H9 (cell line): Measurements from ENCODE around the gene FSIP1. TPM values are rescaled to one million over a fixed set of nuclear protein-coding genes. Genes with fewer than 3 reads are reported as not detected.

Source experiments
- DNase-seq: peaks from one replicate; pipeline ENCODE4 v3.0.0-alpha.2; 2017
- H2AFZ ChIP-seq: one replicate; pipeline ENCODE4 v1.6.1; 2013; ENCODE audit warnings: mild to moderate bottlenecking, low read length, control low read depth, moderate library complexity
- H2AK5ac ChIP-seq: 2 replicates; pipeline ENCODE4 v1.6.1; 2013; ENCODE audit warnings: low read length, control low read depth, mixed read lengths; ENCODE audit not compliant: insufficient read length
- H2BK120ac ChIP-seq: one replicate; pipeline ENCODE4 v1.6.1; 2013; ENCODE audit warnings: low read depth, mild to moderate bottlenecking, low read length, control low read depth, inconsistent platforms; ENCODE audit not compliant: poor library complexity, severe bottlenecking
- H2BK12ac ChIP-seq: 2 replicates; pipeline ENCODE4 v1.6.1; 2013; ENCODE audit warnings: low read length, control low read depth, mixed read lengths, low read depth; ENCODE audit not compliant: insufficient read length
- H2BK15ac ChIP-seq: 2 replicates; pipeline ENCODE4 v1.6.1; 2013; ENCODE audit warnings: low read depth, low read length, control low read depth
- H2BK20ac ChIP-seq: one replicate; pipeline ENCODE4 v1.6.1; 2013; ENCODE audit warnings: low read depth, mild to moderate bottlenecking, low read length, control low read depth, inconsistent platforms; ENCODE audit not compliant: poor library complexity, severe bottlenecking
- H2BK5ac ChIP-seq: 2 replicates; pipeline ENCODE4 v1.6.1; 2013; ENCODE audit warnings: low read length, control low read depth, mixed read lengths; ENCODE audit not compliant: insufficient read length
- H3K14ac ChIP-seq: 2 replicates; pipeline ENCODE4 v1.6.1; 2013; ENCODE audit warnings: low read length, control low read depth; ENCODE audit not compliant: insufficient read depth
- H3K18ac ChIP-seq: 2 replicates; pipeline ENCODE4 v1.6.1; 2013; ENCODE audit warnings: low read depth, mild to moderate bottlenecking, mixed read lengths, low read length, control low read depth; ENCODE audit not compliant: insufficient read length
- H3K23ac ChIP-seq: 2 replicates; pipeline ENCODE4 v1.6.1; 2013; ENCODE audit warnings: low read length, control low read depth, mixed read lengths, low read depth; ENCODE audit not compliant: insufficient read length
- H3K23me2 ChIP-seq: 2 replicates; pipeline ENCODE4 v1.6.1; 2013; ENCODE audit warnings: low read depth, mild to moderate bottlenecking, mixed read lengths, low read length, control low read depth; ENCODE audit not compliant: insufficient read length, poor library complexity, severe bottlenecking
- H3K27ac ChIP-seq: 2 replicates; pipeline ENCODE4 v1.5.1; 2013; ENCODE audit warnings: low read length, control low read depth, mixed read lengths, low read depth; ENCODE audit not compliant: insufficient read length
- H3K27me3 ChIP-seq: 2 replicates; pipeline ENCODE4 v1.6.1; 2013; ENCODE audit warnings: low read length, control low read depth, inconsistent platforms; ENCODE audit not compliant: insufficient read depth
- H3K4ac ChIP-seq: 2 replicates; pipeline ENCODE4 v1.6.1; 2013; ENCODE audit warnings: low read depth, mild to moderate bottlenecking, control low read depth, inconsistent platforms, low read length, moderate library complexity
- H3K4me1 ChIP-seq: 2 replicates; pipeline ENCODE4 v1.6.1; 2013; ENCODE audit warnings: low read length, control low read depth, inconsistent platforms; ENCODE audit not compliant: insufficient read depth
- H3K4me2 ChIP-seq: 2 replicates; pipeline ENCODE4 v1.6.1; 2013; ENCODE audit warnings: low read length, control low read depth, mixed read lengths; ENCODE audit not compliant: insufficient read length, insufficient read depth
- H3K56ac ChIP-seq: 2 replicates; pipeline ENCODE4 v1.6.1; 2013; ENCODE audit warnings: low read depth, mild to moderate bottlenecking, mixed read lengths, low read length, control low read depth; ENCODE audit not compliant: insufficient read length
- H3K79me1 ChIP-seq: 2 replicates; pipeline ENCODE4 v1.6.1; 2013; ENCODE audit warnings: low read depth, mild to moderate bottlenecking, moderate library complexity, low read length, control low read depth, inconsistent platforms; ENCODE audit not compliant: insufficient read depth, poor library complexity, severe bottlenecking
- H3K79me2 ChIP-seq: 2 replicates; pipeline ENCODE4 v1.6.1; 2013; ENCODE audit warnings: low read length, control low read depth, inconsistent platforms; ENCODE audit not compliant: insufficient read depth
- H3K9ac ChIP-seq: 2 replicates; pipeline ENCODE4 v1.6.1; 2013; ENCODE audit warnings: low read length, control low read depth, mixed read lengths; ENCODE audit not compliant: insufficient read length; ENCODE audit errors: extremely low read depth
- H3K9me3 ChIP-seq: one replicate; pipeline ENCODE4 v1.6.1; 2013; ENCODE audit warnings: low read depth, low read length, inconsistent platforms; ENCODE audit not compliant: control insufficient read depth
- H3T11ph ChIP-seq: one replicate; pipeline ENCODE4 v1.6.1; 2013; ENCODE audit warnings: mild to moderate bottlenecking, low read length, control low read depth, inconsistent platforms
- H4K20me1 ChIP-seq: one replicate; pipeline ENCODE4 v1.6.1; 2013; ENCODE audit not compliant: control insufficient read depth, insufficient read length, insufficient read depth
- H4K5ac ChIP-seq: 2 replicates; pipeline ENCODE4 v1.6.1; 2013; ENCODE audit warnings: low read depth, mild to moderate bottlenecking, mixed read lengths, low read length, control low read depth; ENCODE audit not compliant: insufficient read length
- H4K8ac ChIP-seq: replicated peaks from 2 replicates; pipeline ENCODE4 v1.6.1; 2013; ENCODE audit warnings: low read length, control low read depth, mixed read lengths, low read depth; ENCODE audit not compliant: insufficient read length
- H4K91ac ChIP-seq: 2 replicates; pipeline ENCODE4 v1.6.1; 2013; ENCODE audit warnings: low read depth, mild to moderate bottlenecking, moderate library complexity, mixed read lengths, low read length, control low read depth; ENCODE audit not compliant: insufficient read length
- H3K27ac Mint-ChIP-seq, 3 experiments: 2 replicates in 2 of 3; 3 replicates in 1 of 3; pipeline ENCODE4 v1.8.0; 2020 to 2021; ENCODE audit warnings: mixed read lengths in 3 of 3, mild to moderate bottlenecking in 1 of 3, moderate library complexity in 1 of 3
- H3K27me3 Mint-ChIP-seq: 2 replicates; pipeline ENCODE4 v1.8.0; 2021; ENCODE audit warnings: low read depth, mild to moderate bottlenecking, moderate library complexity, mixed read lengths
- H3K36me3 Mint-ChIP-seq, 3 experiments: 2 replicates in 2 of 3; 3 replicates in 1 of 3; pipeline ENCODE4 v1.8.0; 2020 to 2021; ENCODE audit warnings: low read depth in 3 of 3, mixed read lengths in 3 of 3; ENCODE audit not compliant: insufficient read depth in 1 of 3
- H3K4me1 Mint-ChIP-seq, 2 experiments: 2 replicates each; pipeline ENCODE4 v1.8.0; 2020; ENCODE audit warnings: mixed read lengths in 2 of 2
- H3K4me3 Mint-ChIP-seq, 2 experiments: 2 replicates in 1 of 2; 3 replicates in 1 of 2; pipeline ENCODE4 v1.8.0; 2020 to 2021; ENCODE audit warnings: mild to moderate bottlenecking in 2 of 2, mixed read lengths in 2 of 2, moderate library complexity in 1 of 2
- H3K9me3 Mint-ChIP-seq, 2 experiments: 2 replicates in 1 of 2; 3 replicates in 1 of 2; pipeline ENCODE4 v1.8.0; 2020; ENCODE audit warnings: mild to moderate bottlenecking in 2 of 2, mixed read lengths in 2 of 2, moderate library complexity in 1 of 2
- WGBS: extraction: QIAGEN DNeasy Blood & Tissue Kit; methylation state at CpG from one replicate; pipeline ENCODE4 v1.1.7; 2013; ENCODE audit warnings: missing lambda C conversion rate, low lambda C conversion rate, mixed read lengths; ENCODE audit not compliant: insufficient read length; ENCODE audit errors: extremely low coverage; 5-methylcytosine and 5-hydroxymethylcytosine counted together
- total RNA-seq: library from RNA; stranded (reverse); gene quantifications from 2 replicates; pipeline ENCODE4 v1.2.1, GENCODE V29; 2021
- TF ChIP-seq, protein P1 (sequence below): fragments of 200-600 bp; sonication (generic); conservative IDR thresholded peaks from 3 replicates; pipeline ENCODE4 v1.8.0; 2021; ENCODE audit warnings: antibody characterized with exemption, mild to moderate bottlenecking

FSIP1 gene
- total RNA-seq, 1 experiment from 2014 or later, result 0.96 TPM

DNA sequence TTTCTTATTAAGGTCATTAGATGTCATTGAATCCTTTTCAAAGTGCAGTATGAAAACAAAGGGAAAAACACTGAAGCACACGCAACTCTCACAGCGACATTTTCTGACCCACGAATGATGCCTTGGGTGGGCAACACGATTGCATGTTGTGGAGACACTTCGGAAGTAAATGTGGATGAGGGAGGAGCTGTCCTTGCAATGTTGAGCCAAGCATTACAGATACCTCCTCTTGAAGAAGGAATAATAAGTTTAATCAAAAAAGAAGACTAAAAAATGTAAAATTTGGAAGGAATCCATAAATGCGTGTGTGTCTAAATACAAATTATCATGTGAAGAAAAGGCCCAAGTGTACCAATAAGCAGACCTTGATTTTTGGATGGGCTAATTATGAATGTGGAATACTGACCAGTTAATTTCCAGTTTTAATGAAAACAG is 184.9 kb downstream of the FSIP1 start:
- Histone ChIP-seq H4K5ac (no peak overlapping the region), H3K27me3 (no peaks in the 10 kb centered on the region), H4K91ac (no peak overlapping the region), H3K56ac (no peak overlapping the region), H3T11ph (no peak overlapping the region), H3K23me2 (no peaks in the 10 kb centered on the region), H3K23ac (no peak overlapping the region), H3K4me2 (no peak overlapping the region), H4K8ac (no peak overlapping the region), H2BK5ac (no peak overlapping the region), H3K4ac (no peak overlapping the region), H3K4me1 (no peaks in the 10 kb centered on the region), H2BK15ac (no peak overlapping the region), H2BK12ac (no peak overlapping the region), H3K79me1 (no peaks in the 10 kb centered on the region), H3K18ac (no peak overlapping the region), H2BK20ac (no peak overlapping the region), H3K9ac (no peak overlapping the region), H3K79me2 (no peaks in the 10 kb centered on the region), H3K9me3 (no peaks in the 10 kb centered on the region), H3K14ac (no peak overlapping the region), H2BK120ac (no peak overlapping the region), H3K27ac (no peak overlapping the region), H2AFZ (no peak overlapping the region), H4K20me1 (no peaks in the 10 kb centered on the region), H2AK5ac (no peak overlapping the region)
- no CpG with 5 or more reads among the region's 6 CpGs for WGBS
- H3K9me3 Mint-ChIP-seq, result no peaks in the 10 kb centered on the region
- peaks cover 16 to 37% (median 33%) of the 10 kb centered on the region in 3 experiments; a peak in 6 of 7 replicates for H3K36me3 Mint-ChIP-seq
- H3K4me3 Mint-ChIP-seq, result no peak overlapping the region
- H3K4me1 Mint-ChIP-seq, result peaks cover 5 to 7% of the 10 kb centered on the region in 2 experiments
- DNase-seq, result no peak
- H3K27ac Mint-ChIP-seq, result no peak overlapping the region
- H3K27me3 Mint-ChIP-seq, result no peaks in the 10 kb centered on the region
- TF ChIP-seq, protein P1, sequence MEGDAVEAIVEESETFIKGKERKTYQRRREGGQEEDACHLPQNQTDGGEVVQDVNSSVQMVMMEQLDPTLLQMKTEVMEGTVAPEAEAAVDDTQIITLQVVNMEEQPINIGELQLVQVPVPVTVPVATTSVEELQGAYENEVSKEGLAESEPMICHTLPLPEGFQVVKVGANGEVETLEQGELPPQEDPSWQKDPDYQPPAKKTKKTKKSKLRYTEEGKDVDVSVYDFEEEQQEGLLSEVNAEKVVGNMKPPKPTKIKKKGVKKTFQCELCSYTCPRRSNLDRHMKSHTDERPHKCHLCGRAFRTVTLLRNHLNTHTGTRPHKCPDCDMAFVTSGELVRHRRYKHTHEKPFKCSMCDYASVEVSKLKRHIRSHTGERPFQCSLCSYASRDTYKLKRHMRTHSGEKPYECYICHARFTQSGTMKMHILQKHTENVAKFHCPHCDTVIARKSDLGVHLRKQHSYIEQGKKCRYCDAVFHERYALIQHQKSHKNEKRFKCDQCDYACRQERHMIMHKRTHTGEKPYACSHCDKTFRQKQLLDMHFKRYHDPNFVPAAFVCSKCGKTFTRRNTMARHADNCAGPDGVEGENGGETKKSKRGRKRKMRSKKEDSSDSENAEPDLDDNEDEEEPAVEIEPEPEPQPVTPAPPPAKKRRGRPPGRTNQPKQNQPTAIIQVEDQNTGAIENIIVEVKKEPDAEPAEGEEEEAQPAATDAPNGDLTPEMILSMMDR, result no peak
